ENCODE data around the gene MARVELD1. TPM values are rescaled to one million over a fixed set of nuclear protein-coding genes. Genes with fewer than 3 reads are reported as not detected.

Gene MARVELD1
- total and polyA plus RNA-seq, 7 donors = 16.2 to 40.7 (median 20.0) TPM

DNA sequence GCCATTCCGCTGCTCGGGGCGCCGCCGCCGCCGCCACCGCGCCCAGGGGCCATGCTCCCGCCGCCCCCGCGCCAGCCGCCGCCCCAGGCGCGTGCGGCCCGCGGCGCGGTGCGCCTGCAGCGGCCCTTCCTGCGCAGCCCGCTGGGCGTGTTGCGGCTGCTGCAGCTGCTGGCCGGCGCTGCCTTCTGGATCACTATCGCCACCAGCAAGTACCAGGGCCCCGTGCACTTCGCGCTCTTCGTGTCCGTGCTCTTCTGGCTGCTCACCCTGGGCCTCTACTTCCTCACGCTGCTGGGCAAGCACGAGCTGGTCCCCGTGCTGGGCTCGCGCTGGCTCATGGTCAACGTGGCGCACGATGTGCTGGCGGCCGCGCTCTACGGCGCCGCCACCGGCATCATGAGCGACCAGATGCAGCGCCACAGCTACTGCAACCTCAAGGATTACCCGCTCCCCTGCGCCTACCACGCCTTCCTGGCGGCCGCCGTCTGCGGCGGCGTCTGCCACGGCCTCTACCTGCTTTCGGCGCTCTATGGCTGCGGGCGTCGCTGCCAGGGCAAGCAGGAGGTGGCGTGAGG lies 383 bp downstream of the MARVELD1 start:
- intact Hi-C loops (cut with DNase I) = no loop called here
- Histone ChIP-seq H3K36me3 (peaks cover 0 to 23% (median 4%) of the 10 kb centered on the region in 4 donors), H3K9me3 (no peaks in the 10 kb centered on the region), H3K27ac (peak overlapping the region; percentile 95 to 100 (median 98)), H3K4me1 (peaks cover 2 to 80% (median 67%) of the 10 kb centered on the region in 4 donors), H3K27me3 (no peaks in the 10 kb centered on the region), H3K4me3 (peak overlapping the region; percentile 65 to 80 (median 73))
- peak; percentile 88 for DNase-seq
- TF ChIP-seq POLR2AphosphoS5 (IDR thresholded peaks at IDR 0.05) = peak in 3 of 4 donors; percentile 53 to 59 (median 54)
- TF ChIP-seq, protein P1, sequence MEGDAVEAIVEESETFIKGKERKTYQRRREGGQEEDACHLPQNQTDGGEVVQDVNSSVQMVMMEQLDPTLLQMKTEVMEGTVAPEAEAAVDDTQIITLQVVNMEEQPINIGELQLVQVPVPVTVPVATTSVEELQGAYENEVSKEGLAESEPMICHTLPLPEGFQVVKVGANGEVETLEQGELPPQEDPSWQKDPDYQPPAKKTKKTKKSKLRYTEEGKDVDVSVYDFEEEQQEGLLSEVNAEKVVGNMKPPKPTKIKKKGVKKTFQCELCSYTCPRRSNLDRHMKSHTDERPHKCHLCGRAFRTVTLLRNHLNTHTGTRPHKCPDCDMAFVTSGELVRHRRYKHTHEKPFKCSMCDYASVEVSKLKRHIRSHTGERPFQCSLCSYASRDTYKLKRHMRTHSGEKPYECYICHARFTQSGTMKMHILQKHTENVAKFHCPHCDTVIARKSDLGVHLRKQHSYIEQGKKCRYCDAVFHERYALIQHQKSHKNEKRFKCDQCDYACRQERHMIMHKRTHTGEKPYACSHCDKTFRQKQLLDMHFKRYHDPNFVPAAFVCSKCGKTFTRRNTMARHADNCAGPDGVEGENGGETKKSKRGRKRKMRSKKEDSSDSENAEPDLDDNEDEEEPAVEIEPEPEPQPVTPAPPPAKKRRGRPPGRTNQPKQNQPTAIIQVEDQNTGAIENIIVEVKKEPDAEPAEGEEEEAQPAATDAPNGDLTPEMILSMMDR (IDR thresholded peaks at IDR 0.05) = no peak
- WGBS, 2 donors = 0 to 1% methylated on average over 69 of the region's 69 CpGs

DNA sequence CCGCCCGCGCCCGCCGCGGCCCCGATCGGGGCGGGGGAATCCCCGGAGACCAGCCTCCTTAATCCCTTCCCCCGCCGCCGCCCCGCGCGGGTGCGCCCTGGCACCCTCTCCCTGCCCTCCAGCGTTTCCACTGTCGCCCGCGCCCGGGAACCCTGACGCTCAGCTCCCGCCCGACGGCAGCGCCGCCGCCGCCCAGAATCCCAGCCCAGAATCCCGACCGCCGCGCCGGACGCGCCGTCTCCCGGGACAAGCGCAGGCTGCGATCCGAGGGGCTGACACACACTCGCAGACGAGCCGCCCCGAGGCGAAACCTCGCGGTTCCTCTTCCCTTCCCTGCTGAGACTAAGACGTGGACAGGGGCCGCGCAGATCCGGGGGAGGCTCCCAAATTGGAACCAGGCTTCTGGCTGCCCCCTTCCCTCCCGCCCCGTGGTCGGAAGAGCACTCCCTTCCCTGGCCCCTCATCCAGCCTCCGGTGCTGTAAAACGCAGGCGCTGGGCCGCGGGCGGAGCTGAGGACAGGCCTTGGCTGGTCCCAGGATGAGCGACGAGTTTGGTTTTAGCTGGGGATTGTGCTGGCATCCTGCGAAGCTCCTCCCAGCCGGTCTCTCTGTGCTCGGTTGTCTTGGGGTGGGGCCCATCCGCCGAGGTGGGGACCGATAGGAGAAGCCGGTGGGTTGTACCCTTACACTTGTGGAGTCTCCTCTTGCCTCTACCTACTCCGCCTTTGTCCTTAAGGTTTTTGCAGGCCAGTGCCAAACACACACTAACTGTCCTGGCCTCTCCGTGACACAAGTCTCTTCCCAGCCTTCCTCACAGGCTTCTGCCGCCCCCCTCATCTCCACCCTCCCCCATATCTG lies 1.1 kb downstream of the MARVELD1 start:
- WGBS, 2 donors = 2 to 4% methylated on average over 74 of the region's 74 CpGs
- TF ChIP-seq EP300 (IDR thresholded peaks at IDR 0.05) (no peak), POLR2A (IDR thresholded peaks at IDR 0.05) (peak; percentile 59 to 70), POLR2AphosphoS5 (IDR thresholded peaks at IDR 0.05) (peak; percentile 80 to 88 (median 84))
- TF ChIP-seq, protein P1 (IDR thresholded peaks at IDR 0.05) = no peak
- intact Hi-C loops (cut with DNase I) = no loop called here
- Histone ChIP-seq H3K9me3 (no peaks in the 10 kb centered on the region), H3K27me3 (no peaks in the 10 kb centered on the region), H3K4me1 (peaks cover 2 to 80% (median 67%) of the 10 kb centered on the region in 4 donors), H3K36me3 (peaks cover 0 to 23% (median 5%) of the 10 kb centered on the region in 4 donors), H3K27ac (peak overlapping the region; percentile 95 to 100 (median 98)), H3K4me3 (peak overlapping the region; percentile 65 to 80 (median 73))
- peak; percentile 94 for DNase-seq

DNA sequence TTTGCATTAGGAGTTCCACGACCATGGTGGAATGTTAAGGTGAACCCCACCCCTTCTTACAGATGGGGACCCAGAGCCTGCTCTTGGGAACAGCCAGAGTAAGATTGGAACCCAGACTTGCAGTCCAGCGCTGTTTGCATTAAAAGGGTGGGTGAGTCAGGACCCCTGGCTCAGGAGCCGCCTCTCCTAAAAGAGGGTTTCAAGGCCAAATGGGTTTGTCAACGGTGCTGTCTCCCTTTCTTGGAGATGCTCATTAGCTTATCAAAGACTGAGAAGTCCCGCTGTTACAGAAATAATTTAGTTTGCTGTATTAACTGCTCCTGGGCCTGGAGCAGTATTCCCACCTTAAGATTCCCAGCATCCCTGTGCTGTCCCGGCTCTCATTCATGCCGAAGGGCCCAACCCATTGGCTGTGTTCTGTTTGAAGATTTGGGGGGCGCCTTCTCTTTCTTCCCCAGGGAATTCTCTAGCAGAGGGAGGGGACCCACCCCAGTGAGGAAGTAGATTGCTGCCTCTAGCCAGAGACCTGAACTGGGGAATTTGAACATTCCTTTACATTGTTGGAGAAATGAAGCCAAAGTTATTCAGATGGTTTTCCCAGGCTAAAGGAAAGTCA lies 1.8 kb downstream of the MARVELD1 start:
- intact Hi-C loops (cut with DNase I) = no loop called here
- H3K9me3 ChIP-seq = no peaks in the 10 kb centered on the region
- H3K4me1 ChIP-seq = peaks cover 2 to 74% (median 60%) of the 10 kb centered on the region in 4 donors
- peaks cover 0 to 23% (median 5%) of the 10 kb centered on the region in 4 donors for H3K36me3 ChIP-seq
- no peaks in the 10 kb centered on the region for H3K27me3 ChIP-seq
- peak overlapping the region; percentile 95 to 100 (median 98) for H3K27ac ChIP-seq
- DNase-seq = no peak
- TF ChIP-seq POLR2A (IDR thresholded peaks at IDR 0.05) (no peak), POLR2AphosphoS5 (IDR thresholded peaks at IDR 0.05) (no peak), EP300 (IDR thresholded peaks at IDR 0.05) (no peak)
- TF ChIP-seq, protein P1 (IDR thresholded peaks at IDR 0.05) = no peak
- 72 to 74% methylated on average over 8 of the region's 8 CpGs for WGBS, 2 donors
- H3K4me3 ChIP-seq = peak overlapping the region; percentile 65 to 80 (median 73)

DNA sequence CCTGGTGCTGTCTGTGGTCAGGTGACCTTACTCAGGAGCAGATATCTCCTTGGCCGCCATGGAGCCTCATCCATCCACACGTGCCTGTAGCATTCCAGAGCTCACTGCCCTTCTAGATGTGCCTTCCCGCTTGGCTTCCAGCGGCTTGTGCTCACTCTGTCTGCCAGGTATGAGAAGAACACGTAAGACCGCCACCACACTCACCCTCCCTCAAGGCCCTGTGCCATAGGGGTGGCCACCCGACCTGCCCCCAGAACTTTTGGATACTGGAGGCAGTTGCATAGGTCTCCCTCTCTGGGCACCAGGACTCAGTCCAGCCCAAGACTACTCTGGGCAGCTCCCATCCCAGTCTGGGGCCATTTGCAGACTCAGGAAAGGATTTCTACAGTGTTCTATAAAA lies 4.1 kb downstream of the MARVELD1 start:
- H3K36me3 ChIP-seq = peaks cover 0 to 23% (median 5%) of the 10 kb centered on the region in 4 donors
- TF ChIP-seq EP300 (IDR thresholded peaks at IDR 0.05) (no peak), POLR2A (IDR thresholded peaks at IDR 0.05) (no peak), POLR2AphosphoS5 (IDR thresholded peaks at IDR 0.05) (no peak)
- TF ChIP-seq, protein P1 (IDR thresholded peaks at IDR 0.05) = no peak
- intact Hi-C loops (cut with DNase I) = no loop called here
- H3K27ac ChIP-seq = peak overlapping the region; percentile 95 to 100 (median 98)
- H3K9me3 ChIP-seq = no peaks in the 10 kb centered on the region
- H3K27me3 ChIP-seq = no peaks in the 10 kb centered on the region
- DNase-seq = no peak
- 88 to 94% methylated on average over 7 of the region's 7 CpGs for WGBS, 2 donors
- peaks cover 2 to 58% (median 56%) of the 10 kb centered on the region in 4 donors for H3K4me1 ChIP-seq
- no peak overlapping the region for H3K4me3 ChIP-seq

Measured in sigmoid colon (tissue), 7 donors.